RCC 7860 (cell line): Measurements from ENCODE around the gene ERMP1.
A peak's percentile ranks its signal among the peaks of the same experiment; 100 is the strongest.

ENCODE experiments used
- DNase-seq: peaks from one replicate; pipeline ENCODE4 v3.0.0-alpha.2; 2015; ENCODE audit warnings: low spot score
- FAIRE-seq: peaks from 2 replicates; lab custom pipeline; 2012; peaks lifted over from hg19 to GRCh38; lab: Jason Lieb, UNC

Gene ERMP1

DNA sequence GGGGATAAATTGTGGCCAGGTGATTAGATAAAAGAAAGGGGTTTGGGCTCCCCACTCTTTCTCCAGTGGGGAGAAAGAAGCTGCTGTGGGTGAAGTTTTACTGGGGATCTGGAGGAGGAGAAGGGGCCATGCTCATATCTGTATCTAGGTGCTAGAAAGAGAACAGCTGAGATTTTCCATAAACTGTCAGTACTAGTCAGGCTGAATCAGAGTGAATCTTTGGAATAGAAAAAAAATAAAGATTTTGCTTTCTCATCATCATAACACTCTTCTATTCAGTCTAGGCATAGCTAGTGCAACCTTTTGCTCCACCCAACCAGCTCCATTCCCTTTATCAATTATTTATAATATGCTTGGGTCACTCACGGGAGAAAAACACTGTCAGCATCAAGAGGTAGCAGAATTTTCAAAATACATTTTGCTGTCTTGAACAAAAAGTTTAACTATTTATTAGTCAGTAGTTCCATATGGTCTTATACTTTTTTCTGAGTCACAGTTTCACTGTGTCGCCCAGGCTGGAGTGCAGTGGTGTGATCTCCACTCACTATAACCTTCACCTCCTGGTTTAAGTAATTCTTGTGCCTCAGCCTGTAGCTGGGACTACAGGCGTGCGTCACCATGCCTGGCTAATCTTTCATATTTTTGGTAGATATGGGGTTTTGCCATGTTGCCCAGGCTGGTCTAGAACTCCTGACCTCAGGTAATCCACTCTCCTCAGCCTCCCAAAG is 21.3 kb upstream of the ERMP1 start:
- DNase-seq (no peak), FAIRE-seq (no peak)

DNA sequence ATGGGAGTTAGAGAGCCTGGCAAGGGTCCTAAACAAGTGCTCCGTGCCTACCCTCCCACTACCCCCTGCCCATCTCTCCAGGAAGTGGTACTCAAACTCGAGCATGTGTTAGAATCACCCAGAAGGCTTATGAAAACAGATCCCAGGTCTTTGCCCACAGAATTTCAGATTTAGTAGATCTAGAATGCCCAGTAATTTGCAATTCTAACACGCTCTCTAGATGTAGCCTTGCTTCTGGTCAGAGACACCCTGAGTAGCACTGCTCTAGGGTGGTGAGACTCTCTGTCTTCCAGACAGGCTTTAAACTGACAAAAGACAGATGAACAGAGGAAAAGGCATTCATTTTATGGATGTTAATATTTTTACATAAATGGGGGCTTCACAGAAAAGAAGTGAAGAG is 20.7 kb upstream of the ERMP1 start:
- no peak for DNase-seq
- no peak for FAIRE-seq

DNA sequence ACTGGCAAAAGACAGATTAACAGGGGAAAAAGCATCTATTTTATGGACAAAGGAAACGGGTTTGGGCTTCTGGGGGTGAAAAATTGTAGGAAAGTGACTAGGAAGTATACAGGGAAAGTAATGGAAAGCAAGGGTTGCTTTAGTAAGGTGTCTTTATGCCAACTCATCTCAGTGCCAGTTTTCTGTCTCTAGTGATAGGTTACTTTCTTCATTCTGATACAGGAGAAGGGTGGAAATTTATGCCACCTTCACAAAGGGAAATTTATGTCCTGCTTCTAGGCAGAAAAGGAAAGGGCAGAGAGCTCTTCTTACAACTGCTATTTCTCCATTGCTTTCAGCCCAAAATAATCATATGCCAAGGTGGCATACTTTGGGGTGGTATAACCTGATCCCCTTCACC is 20.1 kb upstream of the ERMP1 start:
- DNase-seq (no peak), FAIRE-seq (no peak)

GRCh38 chr9:5851445-5851844 is 18.5 kb upstream of the ERMP1 start:
- no peak for FAIRE-seq
- no peak for DNase-seq

GRCh38 chr9:5850724-5851122 is 17.8 kb upstream of the ERMP1 start:
- FAIRE-seq (no peak), DNase-seq (no peak)

DNA sequence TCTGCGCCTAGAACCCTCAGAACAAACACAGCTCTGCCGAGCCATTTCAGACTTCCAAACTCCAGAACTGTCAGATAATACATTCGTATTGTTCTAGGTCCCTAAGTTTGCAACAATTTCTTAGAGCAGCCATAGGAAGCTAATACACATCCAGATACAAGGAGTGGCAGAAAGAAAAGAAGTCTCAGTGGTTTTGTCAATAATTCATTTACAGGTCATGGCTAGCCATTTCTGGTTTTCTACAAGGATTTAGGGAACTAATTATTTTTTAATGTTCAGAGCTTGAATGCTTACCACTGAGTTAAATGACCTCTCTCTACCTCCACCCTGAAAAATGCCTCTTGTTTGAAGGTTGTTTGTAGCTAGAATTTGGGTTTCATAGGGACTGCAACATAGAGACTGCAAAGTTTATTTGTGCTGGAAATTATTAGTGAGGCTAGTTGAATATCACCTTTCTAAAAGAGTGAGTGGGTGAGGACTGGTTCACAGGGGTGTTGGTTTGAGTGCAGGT is 15.5 kb upstream of the ERMP1 start:
- FAIRE-seq (no peak), DNase-seq (no peak)

GRCh38 chr9:5846501-5846921 is 13.6 kb upstream of the ERMP1 start:
- DNase-seq = no peak
- no peak for FAIRE-seq

- DNase-seq = no peak
- no peak for FAIRE-seq
Measured at GRCh38 chr9:5846096-5846495, 13.2 kb upstream of the ERMP1 start.

DNA sequence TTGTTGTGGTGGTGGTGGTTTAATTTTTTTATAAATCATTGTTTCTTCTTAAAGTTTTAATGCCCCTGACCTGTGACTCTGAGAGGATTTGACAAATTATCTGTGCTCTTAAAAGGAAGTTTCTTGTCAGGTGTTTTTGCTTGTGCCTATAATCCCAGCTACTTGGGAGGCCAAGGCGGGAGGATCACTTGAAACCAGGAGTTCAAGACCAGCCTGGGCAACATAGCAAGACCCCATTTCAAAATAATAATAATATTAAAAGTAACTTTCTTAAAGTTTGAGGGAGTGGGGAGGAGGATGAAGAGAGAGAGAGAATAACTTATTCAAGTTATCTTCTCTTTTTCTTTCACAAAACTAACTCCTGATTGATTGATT is 12.2 kb upstream of the ERMP1 start:
- no peak for DNase-seq
- FAIRE-seq = no peak

DNA sequence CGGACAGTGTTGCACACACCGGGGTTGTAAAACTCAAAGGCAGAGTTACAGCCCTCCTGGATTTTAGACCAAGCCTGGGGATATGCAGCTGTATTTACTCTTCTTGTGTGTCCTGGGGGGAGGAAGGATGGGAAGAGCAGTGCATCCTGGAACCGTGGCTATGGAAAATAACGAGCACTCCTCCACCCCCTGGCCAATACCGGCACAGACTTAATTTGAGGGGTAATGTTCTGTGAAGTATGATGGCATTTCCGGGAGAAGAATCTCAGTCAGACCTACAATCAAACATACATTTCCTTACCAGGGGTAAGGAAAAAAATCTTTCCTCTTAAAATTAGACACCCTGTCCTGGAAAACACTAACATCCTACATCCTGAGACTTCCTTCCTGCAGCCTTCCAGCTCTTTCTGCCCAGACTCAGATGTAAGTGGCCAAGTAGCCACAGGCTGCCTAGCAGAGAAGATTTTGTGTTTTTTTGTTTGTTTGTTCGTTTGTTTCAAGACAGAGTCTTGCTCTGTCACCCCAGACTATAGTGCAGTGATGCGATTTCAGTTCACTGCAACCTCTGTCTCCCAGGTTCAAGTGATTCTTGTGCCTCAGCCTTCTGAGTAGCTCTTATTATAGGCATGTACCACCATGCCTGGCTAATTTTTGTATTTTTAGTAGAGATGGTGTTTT is 11.0 kb upstream of the ERMP1 start:
- peak; percentile 22 for DNase-seq
- no peak for FAIRE-seq

GRCh38 chr9:5842929-5843793 is 10.2 kb upstream of the ERMP1 start:
- no peak for DNase-seq
- FAIRE-seq = no peak

- no peak for FAIRE-seq
Measured at GRCh38 chr9:5841771-5842573, 9.1 kb upstream of the ERMP1 start.

DNA sequence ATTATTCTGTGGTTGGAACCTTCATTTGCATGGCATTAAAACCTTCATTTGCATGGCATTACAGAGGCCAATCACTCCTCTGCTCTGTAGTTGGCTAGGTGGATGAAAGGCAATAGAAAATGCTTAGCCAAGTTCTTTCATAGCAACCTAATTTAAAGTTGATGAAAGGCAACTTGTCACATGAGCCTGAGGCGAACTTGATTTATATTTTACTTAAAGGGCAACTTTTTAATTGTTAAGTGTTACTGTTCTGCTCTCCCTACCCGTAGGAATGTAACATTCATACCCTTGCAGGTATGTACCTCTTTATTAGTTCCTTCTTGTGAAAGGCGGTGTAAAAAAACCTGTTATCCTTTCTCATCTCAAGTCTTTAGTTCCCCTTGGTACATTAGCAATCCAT is 7.9 kb upstream of the ERMP1 start:
- DNase-seq (no peak), FAIRE-seq (no peak)

More at GRCh38 chr9:5841771-5842573, 9.1 kb upstream of the ERMP1 start:
- no peak for DNase-seq

GRCh38 chr9:5839572-5839902 is 6.6 kb upstream of the ERMP1 start:
- DNase-seq (no peak), FAIRE-seq (no peak)

GRCh38 chr9:5838884-5839571 is 6.1 kb upstream of the ERMP1 start:
- DNase-seq (peak; percentile 72), FAIRE-seq (peak; percentile 64)

DNA sequence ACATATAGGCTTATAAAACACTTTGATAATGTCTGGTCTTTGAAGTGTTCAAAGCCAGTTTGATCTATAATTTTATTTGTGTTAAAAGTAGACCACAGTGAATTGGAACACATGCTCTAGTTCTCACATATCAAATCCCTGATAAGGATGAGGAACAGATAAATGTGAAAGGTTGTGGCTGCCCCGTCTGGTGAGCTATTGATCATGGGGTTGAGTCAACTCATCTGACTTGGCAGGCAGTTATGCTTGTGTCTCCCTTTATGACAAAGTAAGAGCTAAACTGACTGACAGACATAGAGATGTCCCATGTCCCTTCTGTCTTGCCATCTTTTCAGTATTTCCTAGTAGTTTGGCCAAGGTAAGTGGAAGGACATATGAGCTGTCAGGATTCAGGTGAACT is 2.9 kb upstream of the ERMP1 start:
- no peak for FAIRE-seq
- DNase-seq = no peak

GRCh38 chr9:5834214-5834613 is 1.3 kb upstream of the ERMP1 start:
- DNase-seq = no peak
- no peak for FAIRE-seq

- FAIRE-seq (no peak), DNase-seq (no peak)
Measured at GRCh38 chr9:5832071-5832537, 813 bp downstream of the ERMP1 start.

- FAIRE-seq (no peak), DNase-seq (no peak)
Measured at GRCh38 chr9:5825895-5826622, 6.9 kb downstream of the ERMP1 start.
